Measurements from ENCODE around the gene U2SURP.

The U2SURP gene

DNA sequence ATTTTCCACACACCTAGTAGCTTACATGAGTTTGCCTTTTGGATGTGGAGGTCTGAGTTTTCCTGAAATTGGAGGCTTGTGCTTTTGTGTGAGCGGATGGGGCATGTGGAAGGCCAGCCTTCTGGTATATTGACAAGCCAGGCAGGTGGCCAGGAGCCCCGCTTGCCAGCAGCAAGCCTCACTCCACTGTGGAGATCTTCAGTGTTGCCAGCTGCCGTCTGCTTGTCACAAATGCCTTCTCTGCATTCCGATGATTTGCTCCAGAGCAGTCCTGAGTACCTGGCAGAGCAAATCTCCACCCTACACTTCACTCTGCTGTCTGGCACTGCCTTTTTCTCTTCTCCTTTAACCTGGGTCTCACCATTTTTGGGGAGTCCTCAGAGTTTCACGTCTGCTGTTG, 89.1 kb downstream of the U2SURP start:
- H3K27me3 ChIP-seq (ENCODE audit: insufficient read depth, poor library complexity, severe bottlenecking): no peaks in the 10 kb centered on the region
- H3K4me3 ChIP-seq (replicated peaks; ENCODE audit: insufficient read depth, low read length): no peak overlapping the region
- no peak overlapping the region for H3K27ac ChIP-seq (replicated peaks)
- TF ChIP-seq GABPA (IDR thresholded peaks at IDR 0.05; ENCODE audit: low read depth): no peak
- no peak for DNase-seq (ENCODE audit: low read depth in 1 of 2, low spot score in 1 of 2)

DNA sequence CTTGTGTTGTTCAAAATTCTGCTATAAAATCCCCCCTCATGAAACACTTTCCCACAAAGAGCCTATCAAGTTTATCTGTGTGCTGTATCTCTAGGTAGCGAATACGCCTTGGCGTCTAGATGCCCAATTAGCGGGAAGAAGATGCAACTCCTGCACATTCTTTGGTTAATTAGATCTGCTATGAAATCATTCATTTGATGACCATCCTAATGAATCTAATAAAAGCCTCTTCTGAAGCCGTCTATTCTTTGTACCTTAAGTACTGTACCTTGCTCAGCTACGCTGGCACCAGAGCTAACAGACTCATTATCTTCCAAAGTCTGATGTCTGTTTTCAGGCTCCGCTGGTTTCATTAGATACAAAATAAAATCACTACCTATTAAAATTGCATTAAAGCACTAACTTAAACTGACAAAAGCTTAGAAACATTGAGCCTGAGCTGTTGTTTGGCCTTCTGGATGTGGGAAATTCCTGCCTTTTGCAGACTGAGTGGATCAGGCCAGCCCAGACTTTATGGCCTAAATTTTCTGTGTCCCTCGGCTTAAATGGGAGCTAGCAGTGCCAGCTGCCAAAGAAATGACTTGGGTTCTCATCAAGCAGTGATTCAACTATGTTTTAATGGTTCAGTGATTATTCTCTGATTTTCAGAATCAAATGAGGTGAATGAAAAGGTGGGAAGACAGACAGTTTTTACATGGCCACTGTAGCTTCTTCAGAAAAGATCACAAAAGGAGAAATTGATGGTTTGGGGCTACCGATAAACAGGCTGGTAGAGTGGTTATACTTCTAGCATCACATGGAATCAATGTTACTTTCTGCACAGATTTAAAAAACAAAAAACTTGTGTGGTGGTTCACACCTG, 89.8 kb downstream of the U2SURP start:
- H3K27me3 ChIP-seq (ENCODE audit: insufficient read depth, poor library complexity, severe bottlenecking): no peaks in the 10 kb centered on the region
- DNase-seq (ENCODE audit: low read depth in 1 of 2, low spot score in 1 of 2): no peak
- no peak overlapping the region for H3K27ac ChIP-seq (replicated peaks)
- H3K4me3 ChIP-seq (replicated peaks; ENCODE audit: insufficient read depth, low read length): no peak overlapping the region
- TF ChIP-seq SPI1 (IDR thresholded peaks at IDR 0.05; ENCODE audit: borderline replicate concordance, low read depth) (no peak), POLR2AphosphoS5 (IDR thresholded peaks at IDR 0.05; ENCODE audit: low read depth) (no peak), GABPA (IDR thresholded peaks at IDR 0.05; ENCODE audit: low read depth) (no peak)
- TF ChIP-seq, protein P1, sequence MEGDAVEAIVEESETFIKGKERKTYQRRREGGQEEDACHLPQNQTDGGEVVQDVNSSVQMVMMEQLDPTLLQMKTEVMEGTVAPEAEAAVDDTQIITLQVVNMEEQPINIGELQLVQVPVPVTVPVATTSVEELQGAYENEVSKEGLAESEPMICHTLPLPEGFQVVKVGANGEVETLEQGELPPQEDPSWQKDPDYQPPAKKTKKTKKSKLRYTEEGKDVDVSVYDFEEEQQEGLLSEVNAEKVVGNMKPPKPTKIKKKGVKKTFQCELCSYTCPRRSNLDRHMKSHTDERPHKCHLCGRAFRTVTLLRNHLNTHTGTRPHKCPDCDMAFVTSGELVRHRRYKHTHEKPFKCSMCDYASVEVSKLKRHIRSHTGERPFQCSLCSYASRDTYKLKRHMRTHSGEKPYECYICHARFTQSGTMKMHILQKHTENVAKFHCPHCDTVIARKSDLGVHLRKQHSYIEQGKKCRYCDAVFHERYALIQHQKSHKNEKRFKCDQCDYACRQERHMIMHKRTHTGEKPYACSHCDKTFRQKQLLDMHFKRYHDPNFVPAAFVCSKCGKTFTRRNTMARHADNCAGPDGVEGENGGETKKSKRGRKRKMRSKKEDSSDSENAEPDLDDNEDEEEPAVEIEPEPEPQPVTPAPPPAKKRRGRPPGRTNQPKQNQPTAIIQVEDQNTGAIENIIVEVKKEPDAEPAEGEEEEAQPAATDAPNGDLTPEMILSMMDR (IDR thresholded peaks at IDR 0.05; ENCODE audit: insufficient read depth, low read length): no peak
- TF ChIP-seq, protein P2, sequence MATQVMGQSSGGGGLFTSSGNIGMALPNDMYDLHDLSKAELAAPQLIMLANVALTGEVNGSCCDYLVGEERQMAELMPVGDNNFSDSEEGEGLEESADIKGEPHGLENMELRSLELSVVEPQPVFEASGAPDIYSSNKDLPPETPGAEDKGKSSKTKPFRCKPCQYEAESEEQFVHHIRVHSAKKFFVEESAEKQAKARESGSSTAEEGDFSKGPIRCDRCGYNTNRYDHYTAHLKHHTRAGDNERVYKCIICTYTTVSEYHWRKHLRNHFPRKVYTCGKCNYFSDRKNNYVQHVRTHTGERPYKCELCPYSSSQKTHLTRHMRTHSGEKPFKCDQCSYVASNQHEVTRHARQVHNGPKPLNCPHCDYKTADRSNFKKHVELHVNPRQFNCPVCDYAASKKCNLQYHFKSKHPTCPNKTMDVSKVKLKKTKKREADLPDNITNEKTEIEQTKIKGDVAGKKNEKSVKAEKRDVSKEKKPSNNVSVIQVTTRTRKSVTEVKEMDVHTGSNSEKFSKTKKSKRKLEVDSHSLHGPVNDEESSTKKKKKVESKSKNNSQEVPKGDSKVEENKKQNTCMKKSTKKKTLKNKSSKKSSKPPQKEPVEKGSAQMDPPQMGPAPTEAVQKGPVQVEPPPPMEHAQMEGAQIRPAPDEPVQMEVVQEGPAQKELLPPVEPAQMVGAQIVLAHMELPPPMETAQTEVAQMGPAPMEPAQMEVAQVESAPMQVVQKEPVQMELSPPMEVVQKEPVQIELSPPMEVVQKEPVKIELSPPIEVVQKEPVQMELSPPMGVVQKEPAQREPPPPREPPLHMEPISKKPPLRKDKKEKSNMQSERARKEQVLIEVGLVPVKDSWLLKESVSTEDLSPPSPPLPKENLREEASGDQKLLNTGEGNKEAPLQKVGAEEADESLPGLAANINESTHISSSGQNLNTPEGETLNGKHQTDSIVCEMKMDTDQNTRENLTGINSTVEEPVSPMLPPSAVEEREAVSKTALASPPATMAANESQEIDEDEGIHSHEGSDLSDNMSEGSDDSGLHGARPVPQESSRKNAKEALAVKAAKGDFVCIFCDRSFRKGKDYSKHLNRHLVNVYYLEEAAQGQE (IDR thresholded peaks at IDR 0.05; ENCODE audit: insufficient replicate concordance, low read depth): no peak

DNA sequence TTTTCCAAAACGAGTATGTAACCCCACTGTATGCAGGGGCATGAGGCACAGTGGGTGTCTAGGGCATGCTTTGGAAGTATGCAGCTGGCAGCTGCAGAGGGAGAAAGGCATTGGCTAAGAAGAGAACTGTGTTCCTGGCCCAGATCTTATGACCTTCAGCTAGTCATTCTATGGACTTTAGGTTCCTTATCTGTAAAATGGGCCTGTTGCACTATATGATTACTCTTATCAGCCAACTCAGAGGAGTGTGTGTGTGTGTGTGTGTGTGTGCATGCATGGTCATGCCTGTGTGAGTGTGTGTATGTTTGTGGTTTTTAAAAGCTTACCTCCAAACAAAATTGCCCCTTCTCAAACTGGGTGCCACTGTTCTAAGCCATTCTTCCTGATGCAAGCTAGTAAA, 90.8 kb downstream of the U2SURP start:
- Histone ChIP-seq H3K27me3 (ENCODE audit: insufficient read depth, poor library complexity, severe bottlenecking) (no peaks in the 10 kb centered on the region), H3K4me3 (replicated peaks; ENCODE audit: insufficient read depth, low read length) (no peak overlapping the region), H3K27ac (replicated peaks) (no peak overlapping the region)
- DNase-seq (ENCODE audit: low read depth in 1 of 2, low spot score in 1 of 2): no peak
- TF ChIP-seq, protein P1 (IDR thresholded peaks at IDR 0.05; ENCODE audit: insufficient read depth, low read length): no peak
- no peak for TF ChIP-seq GABPA (IDR thresholded peaks at IDR 0.05; ENCODE audit: low read depth)
- TF ChIP-seq, protein P2 (IDR thresholded peaks at IDR 0.05; ENCODE audit: insufficient replicate concordance, low read depth): no peak
- no peak for TF ChIP-seq SPI1 (IDR thresholded peaks at IDR 0.05; ENCODE audit: borderline replicate concordance, low read depth)
- no peak for TF ChIP-seq POLR2AphosphoS5 (IDR thresholded peaks at IDR 0.05; ENCODE audit: low read depth)

DNA sequence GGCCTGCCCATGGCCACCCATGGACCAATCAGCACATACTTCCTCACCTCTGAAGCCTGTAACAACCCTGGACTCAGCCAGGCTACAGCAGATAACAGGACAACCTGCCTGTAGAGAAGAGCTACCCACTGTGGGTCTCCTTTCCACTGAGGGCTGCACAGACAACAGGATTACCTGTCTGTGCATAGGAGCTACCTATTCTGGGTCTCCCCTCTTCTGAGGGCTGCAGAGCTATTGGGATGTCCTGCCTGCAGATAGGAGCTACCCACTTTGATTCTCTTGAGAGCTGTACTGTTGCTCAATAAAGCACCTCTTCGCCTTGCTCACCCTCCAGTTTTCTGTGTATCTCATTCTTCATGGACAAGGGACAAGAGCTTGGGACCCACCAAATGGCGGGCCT, 94.4 kb downstream of the U2SURP start:
- H3K4me3 ChIP-seq (replicated peaks; ENCODE audit: insufficient read depth, low read length): no peak overlapping the region
- no peak for DNase-seq (ENCODE audit: low read depth in 1 of 2, low spot score in 1 of 2)
- TF ChIP-seq, protein P2 (IDR thresholded peaks at IDR 0.05; ENCODE audit: insufficient replicate concordance, low read depth): no peak
- TF ChIP-seq, protein P1 (IDR thresholded peaks at IDR 0.05; ENCODE audit: insufficient read depth, low read length): no peak
- no peak for TF ChIP-seq GABPA (IDR thresholded peaks at IDR 0.05; ENCODE audit: low read depth)
- no peak for TF ChIP-seq SPI1 (IDR thresholded peaks at IDR 0.05; ENCODE audit: borderline replicate concordance, low read depth)
- no peak for TF ChIP-seq POLR2AphosphoS5 (IDR thresholded peaks at IDR 0.05; ENCODE audit: low read depth)
- H3K27ac ChIP-seq (replicated peaks): no peak overlapping the region
- peaks cover 2% of the 10 kb centered on the region for H3K27me3 ChIP-seq (ENCODE audit: insufficient read depth, poor library complexity, severe bottlenecking)
